ENCODE results near the gene NUDT15. TPM values are rescaled to one million over a fixed set of nuclear protein-coding genes. Genes with fewer than 3 reads are reported as not detected.
"Not testable (repeated sequence)": the region's sequence is repeated elsewhere in the genome, so short reads cannot be mapped to it uniquely, and the experiment has no call there.

Gene NUDT15
- total and polyA plus RNA-seq, 9 donors = 6.1 to 11.4 (median 9.7) TPM

- peaks cover 4% of the 10 kb centered on the region for H3K4me1 ChIP-seq (ENCODE audit: insufficient read depth)
- WGBS, 3 donors = 86 to 90% (median 89%) methylated on average over 2 of the region's 2 CpGs
- no peaks in the 10 kb centered on the region for H3K27me3 ChIP-seq
- H3K36me3 ChIP-seq = no peaks in the 10 kb centered on the region
- no peak for DNase-seq
- intact Hi-C loops (cut with DNase I) = no loop called here
- TF ChIP-seq CTCF (IDR thresholded peaks at IDR 0.05) (no peak), EP300 (IDR thresholded peaks at IDR 0.05) (no peak), POLR2A (IDR thresholded peaks at IDR 0.05) (no peak)
- H3K9me3 ChIP-seq = no peaks in the 10 kb centered on the region
- H3K27ac ChIP-seq = no peak overlapping the region
- H3K4me3 ChIP-seq = no peak overlapping the region
These were observed 40.1 kb upstream of the NUDT15 start for GRCh38 chr13:47997384-47997783.

- Histone ChIP-seq H3K27me3 (no peaks in the 10 kb centered on the region), H3K36me3 (no peaks in the 10 kb centered on the region), H3K9me3 (no peaks in the 10 kb centered on the region), H3K4me3 (peak overlapping the region; percentile 93), H3K27ac (no peak overlapping the region), H3K4me1 (ENCODE audit: insufficient read depth) (peaks cover 4% of the 10 kb centered on the region)
- 18 to 25% (median 22%) methylated on average over 5 of the region's 5 CpGs for WGBS, 3 donors
- no peak for DNase-seq
- no peak for TF ChIP-seq EP300 (IDR thresholded peaks at IDR 0.05)
- no peak for TF ChIP-seq CTCF (IDR thresholded peaks at IDR 0.05)
- TF ChIP-seq POLR2A (IDR thresholded peaks at IDR 0.05) = no peak
- intact Hi-C loops (cut with DNase I) = no loop called here
These were observed 37.6 kb upstream of the NUDT15 start for GRCh38 chr13:47999973-48000372.

GRCh38 chr13:48000559-48001113, 36.9 kb upstream of the NUDT15 start:
- 0% methylated on average over 25 of the region's 25 CpGs for WGBS, 3 donors
- H3K36me3 ChIP-seq = no peaks in the 10 kb centered on the region
- H3K4me1 ChIP-seq (ENCODE audit: insufficient read depth) = peaks cover 4% of the 10 kb centered on the region
- intact Hi-C loops (cut with DNase I) = no loop called here
- no peaks in the 10 kb centered on the region for H3K27me3 ChIP-seq
- peak overlapping the region; percentile 72 to 85 for H3K27ac ChIP-seq
- no peaks in the 10 kb centered on the region for H3K9me3 ChIP-seq
- H3K4me3 ChIP-seq = peak overlapping the region; percentile 93
- DNase-seq = peak in 1 of 5 donors; percentile 20
- TF ChIP-seq POLR2A (IDR thresholded peaks at IDR 0.05) (no peak), EP300 (IDR thresholded peaks at IDR 0.05) (no peak), CTCF (IDR thresholded peaks at IDR 0.05) (no peak)

GRCh38 chr13:48001114-48001881, 36.2 kb upstream of the NUDT15 start, which contains the start of gene SUCLA2:
Gene SUCLA2 (minus strand): TSS chr13:48001273. CDS start chr13:48001269, 4 bp downstream.
- DNase-seq = peak; percentile 84 to 93 (median 89)
- Histone ChIP-seq H3K36me3 (no peaks in the 10 kb centered on the region), H3K9me3 (no peaks in the 10 kb centered on the region), H3K4me1 (ENCODE audit: insufficient read depth) (peaks cover 4% of the 10 kb centered on the region), H3K27ac (peak within 1 kb of the TSS; percentile 72 to 85), H3K27me3 (no peaks in the 10 kb centered on the region), H3K4me3 (peak within 1 kb of the TSS; percentile 93)
- intact Hi-C loops (cut with DNase I) = no loop called here
- 1 to 3% (median 2%) methylated on average over 40 to 52 of the region's 52 CpGs for WGBS, 3 donors
- TF ChIP-seq CTCF (IDR thresholded peaks at IDR 0.05) (no peak), POLR2A (IDR thresholded peaks at IDR 0.05) (no peak), EP300 (IDR thresholded peaks at IDR 0.05) (no peak)

GRCh38 chr13:48001999-48002398, 35.5 kb upstream of the NUDT15 start:
- intact Hi-C loops (cut with DNase I); H3K4me1 ChIP-seq (ENCODE audit: insufficient read depth); H3K27ac ChIP-seq; H3K36me3 ChIP-seq; H3K9me3 ChIP-seq; H3K27me3 ChIP-seq: not testable (repeated sequence)
- peak in 1 of 5 donors; percentile 16 for DNase-seq
- peak overlapping the region; percentile 93 for H3K4me3 ChIP-seq
- WGBS, 3 donors = 27 to 46% (median 41%) methylated on average over 5 of the region's 5 CpGs

All from ovary (tissue), 9 donors.